GOT3 (cell line): ENCODE data around the gene PDE9A.
"Not testable (repeated sequence)": the region's sequence is repeated elsewhere in the genome, so short reads cannot be mapped to it uniquely, and the experiment has no call there.

Source experiments
- DNase-seq: peaks from one replicate; lab custom pipeline; 2025; ENCODE audit warnings: mixed read lengths; lab: John Stamatoyannopoulos, UW

Gene PDE9A

DNA sequence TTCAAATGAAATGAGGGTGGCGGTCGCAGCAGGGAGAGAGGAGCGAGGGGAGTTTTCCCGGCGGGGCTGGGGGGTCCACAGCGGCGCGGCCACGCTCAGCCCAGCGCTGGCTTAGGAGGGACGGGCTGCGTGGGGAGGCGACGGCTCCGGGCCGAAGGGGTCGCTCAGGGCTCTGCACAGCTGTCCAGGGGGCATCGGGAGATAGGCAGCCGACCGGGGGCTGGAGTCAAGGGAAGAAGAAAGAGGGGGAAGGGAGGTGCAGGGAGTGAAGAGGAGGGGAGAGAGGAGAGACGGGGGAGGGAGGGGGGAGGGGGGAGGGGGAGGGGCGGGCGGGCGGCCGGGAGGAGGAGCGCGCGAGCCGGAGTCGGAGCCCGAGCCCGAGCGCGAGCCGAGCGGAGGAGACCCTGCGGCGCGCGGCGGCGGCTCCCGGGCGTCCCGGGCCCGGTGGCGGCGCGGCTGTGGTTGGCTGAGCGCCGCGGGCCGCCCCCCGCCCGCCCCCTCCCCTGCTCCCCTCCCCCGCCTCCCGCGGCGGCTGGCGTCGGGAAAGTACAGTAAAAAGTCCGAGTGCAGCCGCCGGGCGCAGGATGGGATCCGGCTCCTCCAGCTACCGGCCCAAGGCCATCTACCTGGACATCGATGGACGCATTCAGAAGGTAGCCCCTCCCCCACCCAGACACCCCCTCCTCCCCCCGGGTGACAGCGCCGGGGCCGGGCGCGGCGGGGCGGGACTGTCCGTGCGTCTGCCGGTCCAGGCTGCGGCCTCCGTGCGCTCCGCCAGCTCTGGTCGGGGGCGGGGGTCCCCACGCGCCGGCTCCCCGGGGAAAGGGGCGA, at the start of gene PDE9A:
Gene PDE9A, plus strand, starts transcription at position 391 of the 831 bp plus-strand sequence. Its CDS starts 194 bp downstream, at position 585.
- DNase-seq: no peak

GRCh38 chr21:42607102-42607501, 46.3 kb upstream of the PDE9A start:
- DNase-seq: no peak

DNA sequence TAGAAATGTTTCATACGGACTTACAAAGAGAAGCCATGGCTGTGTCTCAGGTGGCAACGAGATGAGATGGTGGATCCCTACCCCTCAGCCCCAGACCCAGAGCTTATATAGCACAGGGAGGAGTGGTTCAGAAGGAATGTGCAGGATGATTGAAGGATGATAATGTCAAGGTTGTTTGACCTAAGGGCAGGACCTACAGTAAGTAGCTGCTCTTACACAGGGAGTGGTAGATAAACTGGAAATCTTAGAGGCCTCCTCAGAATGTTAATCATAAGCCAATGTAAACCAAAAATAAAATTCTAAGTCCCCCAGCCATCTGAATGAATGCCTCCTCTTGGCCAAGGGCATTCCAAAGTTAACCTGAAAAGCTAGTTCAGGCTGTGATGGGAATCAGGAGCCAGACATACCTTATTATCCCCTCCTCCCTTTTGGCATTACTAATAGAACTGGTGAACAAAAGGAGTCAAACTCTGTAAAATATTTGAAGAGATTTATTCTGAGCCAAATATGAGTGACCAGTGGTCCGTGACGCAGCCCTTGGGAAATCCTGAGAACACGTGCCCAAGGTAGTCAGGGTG, 45.8 kb upstream of the PDE9A start:
- DNase-seq: no peak

- DNase-seq: no peak
Measured at GRCh38 chr21:42608446-42608845, 45.0 kb upstream of the PDE9A start.

DNA sequence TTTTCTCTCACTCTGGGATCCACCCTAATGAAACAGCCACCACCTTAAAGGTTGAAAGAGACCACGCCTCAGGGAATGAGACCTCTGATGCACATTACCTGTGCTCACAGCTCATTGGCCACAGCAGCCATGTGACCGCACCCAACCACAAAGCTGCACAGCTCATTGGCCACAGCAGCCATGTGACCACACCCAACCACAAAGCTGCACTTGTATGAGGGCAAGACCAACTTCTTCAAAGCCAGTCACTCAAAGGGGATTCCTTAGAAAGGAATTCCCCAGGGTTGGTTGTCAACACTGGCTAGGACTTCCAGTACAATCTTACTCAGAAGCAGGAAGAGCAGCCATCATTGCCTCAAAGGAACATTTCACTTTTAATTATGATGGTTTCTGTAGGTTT, 43.6 kb upstream of the PDE9A start:
- DNase-seq: no peak

GRCh38 chr21:42611852-42612251, 41.6 kb upstream of the PDE9A start:
- DNase-seq: no peak

GRCh38 chr21:42612390-42612789, 41.0 kb upstream of the PDE9A start:
- no peak for DNase-seq

DNA sequence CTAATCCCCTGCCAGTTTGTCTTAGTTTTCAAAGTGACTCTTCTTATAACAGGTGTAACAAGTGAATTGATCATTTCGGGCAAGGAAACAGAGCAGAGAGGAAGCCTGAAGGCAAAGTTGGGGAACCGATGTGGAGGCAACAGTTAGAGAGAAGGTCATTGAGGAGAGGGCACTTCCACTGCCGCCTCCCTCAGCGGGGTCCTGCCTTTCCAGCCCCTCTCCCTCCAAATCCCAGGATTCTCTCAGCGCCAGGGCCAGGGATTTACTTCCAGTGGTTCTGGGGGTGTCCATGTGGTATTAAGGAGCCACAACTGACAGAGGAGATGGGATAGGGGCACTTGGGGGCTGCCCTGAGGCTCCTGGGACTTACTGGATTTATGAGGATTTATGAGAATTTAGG, 39.7 kb upstream of the PDE9A start:
- no peak for DNase-seq

GRCh38 chr21:42614396-42614795, 39.0 kb upstream of the PDE9A start:
- DNase-seq: no peak

- no peak for DNase-seq
Measured at GRCh38 chr21:42614811-42615351, 38.5 kb upstream of the PDE9A start.

DNA sequence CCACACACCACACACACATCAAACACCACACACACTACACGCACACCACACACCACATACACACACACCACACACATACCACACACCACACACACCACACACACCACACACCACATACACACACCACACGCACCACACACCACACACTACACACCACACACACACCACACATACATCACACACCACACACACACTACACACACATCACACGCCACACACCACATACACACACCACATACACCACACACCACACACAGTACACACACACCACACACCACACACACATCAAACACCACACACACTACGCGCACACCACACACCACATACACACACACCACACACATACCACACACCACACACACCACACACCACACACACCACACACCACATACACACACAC, 38.0 kb upstream of the PDE9A start:
- not testable (repeated sequence) for DNase-seq

GRCh38 chr21:42615924-42616323, 37.5 kb upstream of the PDE9A start:
- DNase-seq: no peak

- no peak for DNase-seq
Measured at GRCh38 chr21:42616446-42616845, 37.0 kb upstream of the PDE9A start.

GRCh38 chr21:42616941-42617340, 36.5 kb upstream of the PDE9A start:
- no peak for DNase-seq

DNA sequence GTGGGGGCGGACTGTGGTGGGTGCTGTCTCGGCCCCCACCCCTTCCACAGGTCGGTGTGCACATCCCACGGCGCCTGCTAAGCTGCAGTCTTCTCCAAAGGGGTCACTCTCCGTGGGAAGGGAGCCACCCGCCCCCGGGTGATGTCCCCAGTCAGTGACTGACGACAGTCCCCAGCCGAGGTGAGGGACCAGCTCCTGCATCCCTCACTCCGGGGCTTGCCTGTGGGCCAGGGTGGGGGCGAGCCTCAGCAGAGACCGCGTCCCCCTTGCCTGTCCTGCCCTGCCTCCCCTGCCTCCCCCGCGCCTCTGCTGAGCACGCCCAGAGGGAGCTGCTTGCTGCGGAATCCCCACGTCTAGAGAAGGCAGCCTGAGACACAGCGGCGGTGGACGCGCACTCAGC, 35.9 kb upstream of the PDE9A start:
- DNase-seq: no peak

DNA sequence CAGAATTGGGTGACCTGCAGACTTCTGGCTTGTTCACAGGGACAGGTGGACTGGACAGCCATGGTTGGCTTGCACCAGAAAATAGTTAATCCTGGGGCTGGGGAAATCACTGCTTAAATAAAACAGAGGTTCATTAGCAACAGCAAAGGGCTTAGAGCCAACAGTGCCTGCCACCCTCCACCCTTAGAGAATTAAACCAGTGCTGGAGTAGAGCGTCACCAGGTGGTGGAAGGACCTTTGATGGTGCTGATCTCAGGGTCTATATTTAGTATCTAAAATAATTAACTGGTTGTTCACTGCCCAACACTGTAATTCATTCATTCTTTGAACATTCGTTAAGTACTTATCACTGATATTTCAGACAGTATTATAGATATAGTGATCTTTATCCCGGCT, 34.7 kb upstream of the PDE9A start:
- no peak for DNase-seq

- DNase-seq: no peak
Measured at GRCh38 chr21:42619166-42619565, 34.3 kb upstream of the PDE9A start.

GRCh38 chr21:42619841-42620240, 33.6 kb upstream of the PDE9A start:
- no peak for DNase-seq

DNA sequence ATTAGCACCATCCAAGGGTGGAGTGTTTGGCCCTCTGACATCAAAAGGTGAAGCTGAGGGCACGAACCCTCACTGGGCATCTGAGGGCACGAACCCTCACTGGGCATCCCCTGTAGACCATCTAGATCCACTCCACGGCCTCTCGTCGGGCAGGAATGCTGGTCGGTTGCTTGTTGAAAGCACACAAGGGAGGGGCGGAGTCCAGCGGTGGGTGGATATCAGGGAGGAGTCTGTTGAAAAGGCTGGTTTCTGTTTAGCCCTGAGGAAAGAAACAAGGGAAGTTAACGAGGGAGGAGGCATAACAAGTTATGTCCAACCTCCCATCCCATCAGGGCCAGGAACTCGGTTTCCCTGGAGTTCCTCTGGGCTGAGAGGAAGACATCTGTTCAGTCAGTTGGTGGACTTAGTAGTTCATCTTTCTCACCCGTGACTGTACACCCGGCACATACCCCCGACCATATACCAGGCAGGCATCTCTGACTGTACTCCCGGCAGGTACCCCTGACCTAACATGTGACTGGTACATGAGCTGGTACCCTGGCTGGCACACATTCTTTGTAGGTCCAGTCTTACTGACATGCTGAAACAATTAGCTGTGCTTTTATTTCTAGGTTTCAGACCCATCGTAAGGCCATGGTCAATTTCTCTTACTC, 32.1 kb upstream of the PDE9A start:
- no peak for DNase-seq

DNA sequence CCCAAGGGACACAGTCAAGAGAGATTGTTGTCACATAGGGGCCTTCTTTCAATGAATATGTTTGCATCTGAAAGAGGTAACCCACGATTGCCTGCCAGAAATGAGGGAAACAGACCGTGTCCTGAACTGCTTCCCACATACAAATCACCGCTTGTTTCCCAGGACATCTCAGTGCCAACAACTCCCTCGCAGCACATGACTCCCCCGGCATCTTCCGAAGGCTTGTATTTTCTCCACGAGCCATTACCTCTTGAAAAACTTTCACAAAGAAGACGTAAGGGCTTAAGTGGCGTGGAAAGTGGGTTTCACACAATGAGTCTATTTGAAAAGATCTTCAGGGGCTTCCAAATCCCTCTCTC, 31.6 kb upstream of the PDE9A start:
- no peak for DNase-seq

DNA sequence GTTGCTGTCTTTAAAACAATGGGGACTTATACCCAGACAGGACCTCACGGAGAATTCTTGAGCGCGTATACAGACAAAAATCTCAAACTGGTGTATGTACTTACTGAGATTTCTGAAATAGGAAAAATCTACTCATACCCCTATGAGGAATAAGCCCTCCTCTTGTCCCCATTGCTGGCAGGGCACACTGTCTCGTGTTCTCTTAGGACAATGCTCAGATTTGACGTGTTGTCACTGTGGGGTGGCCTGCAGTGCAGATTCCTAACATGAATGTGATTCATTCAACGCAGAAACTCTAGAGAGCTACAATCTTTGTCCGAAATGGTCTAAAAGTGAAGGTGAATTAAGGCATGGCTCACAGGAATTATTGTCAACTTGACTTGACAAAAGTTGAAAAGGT, 31.1 kb upstream of the PDE9A start:
- DNase-seq: no peak

DNA sequence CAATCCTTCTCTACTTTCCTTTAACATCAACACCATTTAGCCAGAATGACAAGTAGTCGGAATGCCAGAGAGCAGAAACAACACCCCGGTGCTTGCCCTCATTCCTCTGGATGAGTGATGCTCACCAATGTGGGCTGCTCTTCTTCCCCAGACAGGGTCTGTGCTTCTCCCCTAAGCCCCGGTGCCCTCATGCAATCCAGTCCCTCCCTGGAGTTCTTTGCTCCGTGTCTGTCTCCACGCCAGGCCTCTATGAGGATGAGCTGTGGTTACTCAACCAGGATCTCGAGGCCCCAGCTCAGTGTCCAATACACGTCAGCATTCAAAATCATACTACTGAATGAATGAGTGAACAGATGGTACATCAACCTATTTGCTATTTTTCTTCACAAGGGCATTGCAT, 29.7 kb upstream of the PDE9A start:
- no peak for DNase-seq
